Endothelial cell of umbilical vein (primary cell): Measurements from ENCODE around the gene TSPAN5.

Experiments
- CTCF ChIP-seq, 2 donors: IDR thresholded peaks; 1 replicate in 1 of 2; 2 replicates in 1 of 2; pipeline ENCODE4 v1.5.1; 2011; ENCODE audit warnings: low read length in 2 of 2, mild to moderate bottlenecking in 2 of 2, moderate library complexity in 2 of 2, control low read depth in 1 of 2, inconsistent platforms in 1 of 2, low read depth in 1 of 2; ENCODE audit not compliant: insufficient read depth in 1 of 2; ENCODE audit errors: extremely low read depth in 1 of 2
- EZH2 ChIP-seq: IDR thresholded peaks from 2 replicates; pipeline ENCODE4 v1.6.1; 2012; ENCODE audit warnings: borderline replicate concordance, low read depth, mild to moderate bottlenecking, moderate library complexity, low read length, inconsistent platforms; ENCODE audit not compliant: severe bottlenecking
- MAX ChIP-seq: IDR thresholded peaks from 2 replicates; pipeline ENCODE4 v1.6.1; 2011; ENCODE audit not compliant: insufficient read depth, insufficient read length
- MYC ChIP-seq: IDR thresholded peaks from one replicate; pipeline ENCODE4 v1.6.1; 2011; ENCODE audit warnings: mild to moderate bottlenecking, low read depth, low read length
- POLR2A ChIP-seq: IDR thresholded peaks from 2 replicates; pipeline ENCODE4 v1.6.1; 2012; ENCODE audit warnings: low read depth, mild to moderate bottlenecking, control low read depth, low read length

- no peak for TF ChIP-seq POLR2A
- TF ChIP-seq CTCF (IDR thresholded peaks at IDR 0.05; ENCODE audit: extremely low read depth in 1 of 2, insufficient read depth in 1 of 2, low read depth in 1 of 2, low read length in 2 of 2): no peak
- no peak for TF ChIP-seq EZH2
- no peak for TF ChIP-seq MYC
- TF ChIP-seq MAX: no peak
Observed at GRCh38 chr4:98687876-98688275, 29.5 kb upstream of the TSPAN5 start.
